C4-2B (cell line): ENCODE measurements around the gene ITGB1BP1.

Experiments
- CTCF ChIP-seq: fragments of 450-650 bp; conservative IDR thresholded peaks from 2 replicates; pipeline ENCODE4 v1.5.1; 2017; ENCODE audit warnings: mild to moderate bottlenecking
- ZFX ChIP-seq: fragments of 450-650 bp; IDR thresholded peaks from 2 replicates; pipeline ENCODE4 v1.6.1; 2017

- TF ChIP-seq CTCF (no peak), ZFX (no peak)
These were observed 39.0 kb upstream of the ITGB1BP1 start for GRCh38 chr2:9462313-9462712.
